Sigmoid colon (tissue), 4 donors: ENCODE results near the gene NACC1.

Experiments
- POLR2A ChIP-seq, 2 donors: fragments of 450-650 bp; IDR thresholded peaks; one replicate each; pipeline ENCODE4 v1.6.1; 2016; ENCODE audit warnings: antibody characterized with exemption in 2 of 2, mild to moderate bottlenecking in 2 of 2, moderate library complexity in 2 of 2
- POLR2AphosphoS5 ChIP-seq, 4 donors: sonication (generic); formaldehyde crosslinking; IDR thresholded peaks; one replicate each; pipeline ENCODE4 v1.6.1; 2017; ENCODE audit warnings: antibody characterized with exemption in 4 of 4
- TF ChIP-seq, protein P1 (sequence below), 4 experiments: fragments of 450-650 bp in 3 of 4; fragments of 200-600 bp in 1 of 4; IDR thresholded peaks; one replicate each; pipeline ENCODE4 v1.5.1; 2016 to 2019; ENCODE audit warnings: antibody characterized with exemption in 4 of 4, mild to moderate bottlenecking in 3 of 4, moderate library complexity in 2 of 4

DNA sequence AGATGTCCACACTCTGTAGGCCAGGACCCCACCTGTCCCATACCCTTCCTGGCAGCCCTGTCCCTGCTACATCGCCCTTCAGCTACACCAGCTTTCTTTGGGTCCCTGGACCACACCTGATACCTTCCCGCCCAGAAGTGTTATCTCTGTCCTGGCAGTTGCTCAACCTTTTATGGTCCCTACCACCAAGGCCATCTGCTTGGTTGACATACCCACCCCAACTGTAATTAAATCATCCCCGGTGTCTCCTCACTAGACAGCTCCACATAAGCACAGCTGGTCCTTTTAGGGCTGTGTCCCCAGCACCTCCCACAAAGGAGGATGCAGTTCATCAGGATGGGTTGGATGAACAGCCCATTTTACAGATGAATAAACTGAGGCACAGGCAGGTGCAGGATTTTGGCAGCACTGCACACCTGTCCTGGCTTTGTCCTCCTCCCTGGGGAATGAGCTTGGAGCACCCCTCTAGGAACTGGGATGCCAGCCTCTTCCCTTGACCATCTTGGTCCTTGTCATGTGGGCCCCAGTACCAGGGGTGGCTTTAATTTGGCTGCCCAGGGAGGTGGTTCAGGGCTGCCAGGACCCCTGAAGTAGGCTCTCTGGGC is 12.9 kb downstream of the NACC1 start:
- no peak for TF ChIP-seq POLR2A (IDR thresholded peaks at IDR 0.05)
- TF ChIP-seq, protein P1, sequence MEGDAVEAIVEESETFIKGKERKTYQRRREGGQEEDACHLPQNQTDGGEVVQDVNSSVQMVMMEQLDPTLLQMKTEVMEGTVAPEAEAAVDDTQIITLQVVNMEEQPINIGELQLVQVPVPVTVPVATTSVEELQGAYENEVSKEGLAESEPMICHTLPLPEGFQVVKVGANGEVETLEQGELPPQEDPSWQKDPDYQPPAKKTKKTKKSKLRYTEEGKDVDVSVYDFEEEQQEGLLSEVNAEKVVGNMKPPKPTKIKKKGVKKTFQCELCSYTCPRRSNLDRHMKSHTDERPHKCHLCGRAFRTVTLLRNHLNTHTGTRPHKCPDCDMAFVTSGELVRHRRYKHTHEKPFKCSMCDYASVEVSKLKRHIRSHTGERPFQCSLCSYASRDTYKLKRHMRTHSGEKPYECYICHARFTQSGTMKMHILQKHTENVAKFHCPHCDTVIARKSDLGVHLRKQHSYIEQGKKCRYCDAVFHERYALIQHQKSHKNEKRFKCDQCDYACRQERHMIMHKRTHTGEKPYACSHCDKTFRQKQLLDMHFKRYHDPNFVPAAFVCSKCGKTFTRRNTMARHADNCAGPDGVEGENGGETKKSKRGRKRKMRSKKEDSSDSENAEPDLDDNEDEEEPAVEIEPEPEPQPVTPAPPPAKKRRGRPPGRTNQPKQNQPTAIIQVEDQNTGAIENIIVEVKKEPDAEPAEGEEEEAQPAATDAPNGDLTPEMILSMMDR (IDR thresholded peaks at IDR 0.05) = no peak
- TF ChIP-seq POLR2AphosphoS5 (IDR thresholded peaks at IDR 0.05) = no peak
